ENCODE results near the gene ABCA9. TPM values are rescaled to one million over a fixed set of nuclear protein-coding genes. Genes with fewer than 3 reads are reported as not detected.
"Not testable (repeated sequence)": the region's sequence is repeated elsewhere in the genome, so short reads cannot be mapped to it uniquely, and the experiment has no call there.

The ABCA9 gene
- 21.5 TPM for total RNA-seq
- long read RNA-seq, partial matches to known transcripts = 2 of 3 reads
- long read RNA-seq, other reads (novel, unspliced or antisense) = 1 of 3 reads

GRCh38 chr17:69060822-69061221 is at the start of gene ABCA9:
ABCA9 (minus strand) TSS chr17:69060927; CDS start chr17:69051126, 9,801 bp downstream.
- ATAC-seq (peak; percentile 86), DNase-seq (no peak)
- intact Hi-C loops (cut with micrococcal nuclease) = no loop called here

GRCh38 chr17:69105907-69106730 is 45.4 kb upstream of the ABCA9 start:
- ATAC-seq (no peak), DNase-seq (no peak)
- intact Hi-C loops (cut with micrococcal nuclease) = no loop called here

GRCh38 chr17:69103557-69104233 is 43.0 kb upstream of the ABCA9 start:
- DNase-seq (no peak), ATAC-seq (no peak)
- intact Hi-C loops (cut with micrococcal nuclease) = no loop called here

- ATAC-seq (no peak), DNase-seq (no peak)
- intact Hi-C loops (cut with micrococcal nuclease) = no loop called here
Observed at GRCh38 chr17:69098625-69099024, 37.9 kb upstream of the ABCA9 start.

- DNase-seq = no peak
- intact Hi-C loops (cut with micrococcal nuclease) = no loop called here
- ATAC-seq = no peak
Observed at GRCh38 chr17:69096541-69096940, 35.8 kb upstream of the ABCA9 start.

GRCh38 chr17:69093995-69094394 is 33.3 kb upstream of the ABCA9 start:
- ATAC-seq = no peak
- intact Hi-C loops (cut with micrococcal nuclease) = no loop called here
- DNase-seq = no peak

GRCh38 chr17:69093279-69093789 is 32.6 kb upstream of the ABCA9 start:
- ATAC-seq (peak; percentile 40), DNase-seq (no peak)
- intact Hi-C loops (cut with micrococcal nuclease) = no loop called here

- no peak for ATAC-seq
- intact Hi-C loops (cut with micrococcal nuclease) = no loop called here
Observed at GRCh38 chr17:69090365-69090764, 29.6 kb upstream of the ABCA9 start.

GRCh38 chr17:69088643-69089200 is 28.0 kb upstream of the ABCA9 start:
- intact Hi-C loops (cut with micrococcal nuclease) = no loop called here
- ATAC-seq (no peak), DNase-seq (no peak)

More at GRCh38 chr17:69090365-69090764, 29.6 kb upstream of the ABCA9 start:
- DNase-seq = no peak

- intact Hi-C loops (cut with micrococcal nuclease) = no loop called here
Observed at GRCh38 chr17:69086641-69087040, 25.9 kb upstream of the ABCA9 start.

GRCh38 chr17:69084911-69085310 is 24.2 kb upstream of the ABCA9 start:
- DNase-seq (no peak), ATAC-seq (no peak)
- intact Hi-C loops (cut with micrococcal nuclease) = no loop called here

More at GRCh38 chr17:69086641-69087040, 25.9 kb upstream of the ABCA9 start:
- ATAC-seq (no peak), DNase-seq (no peak)

- intact Hi-C loops (cut with micrococcal nuclease) = no loop called here
- ATAC-seq = no peak
- DNase-seq = no peak
Observed at GRCh38 chr17:69082696-69083095, 22.0 kb upstream of the ABCA9 start.

- no peak for DNase-seq
- intact Hi-C loops (cut with micrococcal nuclease) = no loop called here
- no peak for ATAC-seq
Observed at GRCh38 chr17:69078864-69079263, 18.1 kb upstream of the ABCA9 start.

- intact Hi-C loops (cut with micrococcal nuclease) = no loop called here
- ATAC-seq (no peak), DNase-seq (no peak)
Observed at GRCh38 chr17:69075823-69076222, 15.1 kb upstream of the ABCA9 start.

GRCh38 chr17:69073392-69073791 is 12.7 kb upstream of the ABCA9 start:
- DNase-seq; intact Hi-C loops (cut with micrococcal nuclease); ATAC-seq: not testable (repeated sequence)

- DNase-seq; ATAC-seq; intact Hi-C loops (cut with micrococcal nuclease): not testable (repeated sequence)
Observed at GRCh38 chr17:69072803-69073256, 12.1 kb upstream of the ABCA9 start.

- DNase-seq; ATAC-seq; intact Hi-C loops (cut with micrococcal nuclease): not testable (repeated sequence)
Observed at GRCh38 chr17:69071233-69071586, 10.5 kb upstream of the ABCA9 start.

GRCh38 chr17:69070378-69071232 is 9.9 kb upstream of the ABCA9 start:
- ATAC-seq; intact Hi-C loops (cut with micrococcal nuclease); DNase-seq: not testable (repeated sequence)

GRCh38 chr17:69069226-69069750 is 8.6 kb upstream of the ABCA9 start:
- no peak for DNase-seq
- ATAC-seq = no peak
- intact Hi-C loops (cut with micrococcal nuclease) = no loop called here

Measured in left ventricle myocardium superior (tissue), 1 donor.